ENCODE measurements around the gene IGF2BP2. TPM values are rescaled to one million over a fixed set of nuclear protein-coding genes. Genes with fewer than 3 reads are reported as not detected.

Gene IGF2BP2
- total and polyA plus RNA-seq, 2 of the 13 experiments (the other 11 are each of a cell fraction or from before 2014, with no cell fraction given) = 6.5 to 46.0 TPM

DNA sequence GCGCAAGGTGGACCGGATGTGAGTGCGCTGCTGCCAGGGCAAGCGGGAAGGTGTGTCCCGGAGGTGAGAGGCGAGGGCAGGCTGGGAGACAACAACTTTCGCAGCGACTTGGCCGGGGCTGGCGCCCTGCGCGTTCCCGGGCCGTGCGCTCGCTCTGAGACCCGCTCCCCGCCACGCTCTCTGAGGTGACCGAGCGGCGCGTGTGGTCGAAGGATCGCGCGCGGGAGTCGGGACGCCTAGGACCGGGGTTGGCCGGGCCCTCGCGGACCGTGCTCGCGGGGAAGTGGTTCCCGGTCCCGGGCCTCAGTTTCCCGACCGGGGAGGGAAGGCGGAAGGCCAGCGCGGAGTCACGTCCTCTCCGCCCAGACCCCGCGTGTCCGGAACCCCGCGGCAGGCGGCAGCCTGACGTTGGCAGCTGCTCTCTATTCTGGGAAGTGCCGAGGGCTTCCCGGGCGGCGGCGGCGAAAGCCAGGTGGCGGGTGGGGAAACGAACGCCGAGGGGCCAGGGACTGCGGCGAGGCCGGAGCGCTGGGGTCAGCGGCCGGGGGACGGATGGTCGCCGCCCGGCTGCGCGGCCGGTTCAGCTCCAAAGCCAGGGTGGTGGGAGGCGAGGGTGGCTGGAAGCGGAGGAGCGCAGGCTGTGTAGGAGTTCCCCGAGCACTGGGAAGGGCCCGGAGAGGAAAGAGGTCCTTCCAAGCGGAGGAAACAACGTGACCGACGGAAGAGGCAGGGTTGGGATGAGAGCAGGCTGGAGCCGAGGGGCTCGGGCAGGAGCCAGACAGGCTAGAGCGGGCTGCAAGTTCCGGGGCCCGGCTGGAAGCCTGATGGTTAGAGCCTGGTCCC, 1.0 kb upstream of the IGF2BP2 start (continued):
- TF ChIP-seq EP300 (IDR thresholded peaks at IDR 0.05; ENCODE audit: low read depth in 2 of 2, low read length in 2 of 2) (no peak), EP300 (CRISPR knock-in tag; IDR thresholded peaks at IDR 0.05; ENCODE audit: borderline replicate concordance) (no peak), FOXK2 (IDR thresholded peaks at IDR 0.05) (no peak), TCF7 (IDR thresholded peaks at IDR 0.05; ENCODE audit: low read depth) (no peak), ATF1 (CRISPR knock-in tag; IDR thresholded peaks at IDR 0.05) (no peak), U2AF1 (optimal IDR thresholded peaks at IDR 0.05; ENCODE audit: low read depth, low read length) (no peak), NCOA1 (CRISPR knock-in tag; IDR thresholded peaks at IDR 0.05) (0 out of 2 replicates have a peak, but pooled peaks have one; percentile 42), HNRNPLL (IDR thresholded peaks at IDR 0.05; ENCODE audit: low read depth, low read length, poor library complexity, severe bottlenecking) (no peak), TAF15 (IDR thresholded peaks at IDR 0.05; ENCODE audit: low read depth, low read length, poor library complexity, severe bottlenecking) (no peak), ZNF713 (CRISPR knock-in tag; IDR thresholded peaks at IDR 0.05) (no peak), STAT5B (CRISPR knock-in tag; IDR thresholded peaks at IDR 0.05) (no peak), ZNF737 (CRISPR knock-in tag; IDR thresholded peaks at IDR 0.05; ENCODE audit: borderline replicate concordance) (no peak), ZNF350 (CRISPR knock-in tag; IDR thresholded peaks at IDR 0.05; ENCODE audit: borderline replicate concordance, low read depth) (no peak), IRX3 (CRISPR knock-in tag; IDR thresholded peaks at IDR 0.05; ENCODE audit: borderline replicate concordance, low read depth) (no peak), NCOR1 (IDR thresholded peaks at IDR 0.05; ENCODE audit: borderline replicate concordance, low read length) (no peak), MYC (CRISPR knock-in tag; IDR thresholded peaks at IDR 0.05; ENCODE audit: borderline replicate concordance) (peak; percentile 43), ETV5 (CRISPR knock-in tag; IDR thresholded peaks at IDR 0.05; ENCODE audit: borderline replicate concordance) (peak; percentile 85), SMAD9 (CRISPR knock-in tag; IDR thresholded peaks at IDR 0.05) (no peak), ZNF556 (CRISPR knock-in tag; IDR thresholded peaks at IDR 0.05; ENCODE audit: borderline replicate concordance) (peak; percentile 26; the same call in 1 of the 2 replicates), CENPT (CRISPR knock-in tag; IDR thresholded peaks at IDR 0.05; ENCODE audit: low read depth) (no peak), ARNT2 (CRISPR knock-in tag; IDR thresholded peaks at IDR 0.05; ENCODE audit: low read depth) (peak; percentile 71), PAWR (CRISPR knock-in tag; IDR thresholded peaks at IDR 0.05; ENCODE audit: borderline replicate concordance) (no peak)
- TF ChIP-seq, protein P1, sequence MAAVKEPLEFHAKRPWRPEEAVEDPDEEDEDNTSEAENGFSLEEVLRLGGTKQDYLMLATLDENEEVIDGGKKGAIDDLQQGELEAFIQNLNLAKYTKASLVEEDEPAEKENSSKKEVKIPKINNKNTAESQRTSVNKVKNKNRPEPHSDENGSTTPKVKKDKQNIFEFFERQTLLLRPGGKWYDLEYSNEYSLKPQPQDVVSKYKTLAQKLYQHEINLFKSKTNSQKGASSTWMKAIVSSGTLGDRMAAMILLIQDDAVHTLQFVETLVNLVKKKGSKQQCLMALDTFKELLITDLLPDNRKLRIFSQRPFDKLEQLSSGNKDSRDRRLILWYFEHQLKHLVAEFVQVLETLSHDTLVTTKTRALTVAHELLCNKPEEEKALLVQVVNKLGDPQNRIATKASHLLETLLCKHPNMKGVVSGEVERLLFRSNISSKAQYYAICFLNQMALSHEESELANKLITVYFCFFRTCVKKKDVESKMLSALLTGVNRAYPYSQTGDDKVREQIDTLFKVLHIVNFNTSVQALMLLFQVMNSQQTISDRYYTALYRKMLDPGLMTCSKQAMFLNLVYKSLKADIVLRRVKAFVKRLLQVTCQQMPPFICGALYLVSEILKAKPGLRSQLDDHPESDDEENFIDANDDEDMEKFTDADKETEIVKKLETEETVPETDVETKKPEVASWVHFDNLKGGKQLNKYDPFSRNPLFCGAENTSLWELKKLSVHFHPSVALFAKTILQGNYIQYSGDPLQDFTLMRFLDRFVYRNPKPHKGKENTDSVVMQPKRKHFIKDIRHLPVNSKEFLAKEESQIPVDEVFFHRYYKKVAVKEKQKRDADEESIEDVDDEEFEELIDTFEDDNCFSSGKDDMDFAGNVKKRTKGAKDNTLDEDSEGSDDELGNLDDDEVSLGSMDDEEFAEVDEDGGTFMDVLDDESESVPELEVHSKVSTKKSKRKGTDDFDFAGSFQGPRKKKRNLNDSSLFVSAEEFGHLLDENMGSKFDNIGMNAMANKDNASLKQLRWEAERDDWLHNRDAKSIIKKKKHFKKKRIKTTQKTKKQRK (IDR thresholded peaks at IDR 0.05; ENCODE audit: low read length) = no peak
- TF ChIP-seq, protein P2, sequence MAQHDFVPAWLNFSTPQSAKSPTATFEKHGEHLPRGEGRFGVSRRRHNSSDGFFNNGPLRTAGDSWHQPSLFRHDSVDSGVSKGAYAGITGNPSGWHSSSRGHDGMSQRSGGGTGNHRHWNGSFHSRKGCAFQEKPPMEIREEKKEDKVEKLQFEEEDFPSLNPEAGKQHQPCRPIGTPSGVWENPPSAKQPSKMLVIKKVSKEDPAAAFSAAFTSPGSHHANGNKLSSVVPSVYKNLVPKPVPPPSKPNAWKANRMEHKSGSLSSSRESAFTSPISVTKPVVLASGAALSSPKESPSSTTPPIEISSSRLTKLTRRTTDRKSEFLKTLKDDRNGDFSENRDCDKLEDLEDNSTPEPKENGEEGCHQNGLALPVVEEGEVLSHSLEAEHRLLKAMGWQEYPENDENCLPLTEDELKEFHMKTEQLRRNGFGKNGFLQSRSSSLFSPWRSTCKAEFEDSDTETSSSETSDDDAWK (CRISPR knock-in tag; IDR thresholded peaks at IDR 0.05) = no peak
- TF ChIP-seq, protein P3, sequence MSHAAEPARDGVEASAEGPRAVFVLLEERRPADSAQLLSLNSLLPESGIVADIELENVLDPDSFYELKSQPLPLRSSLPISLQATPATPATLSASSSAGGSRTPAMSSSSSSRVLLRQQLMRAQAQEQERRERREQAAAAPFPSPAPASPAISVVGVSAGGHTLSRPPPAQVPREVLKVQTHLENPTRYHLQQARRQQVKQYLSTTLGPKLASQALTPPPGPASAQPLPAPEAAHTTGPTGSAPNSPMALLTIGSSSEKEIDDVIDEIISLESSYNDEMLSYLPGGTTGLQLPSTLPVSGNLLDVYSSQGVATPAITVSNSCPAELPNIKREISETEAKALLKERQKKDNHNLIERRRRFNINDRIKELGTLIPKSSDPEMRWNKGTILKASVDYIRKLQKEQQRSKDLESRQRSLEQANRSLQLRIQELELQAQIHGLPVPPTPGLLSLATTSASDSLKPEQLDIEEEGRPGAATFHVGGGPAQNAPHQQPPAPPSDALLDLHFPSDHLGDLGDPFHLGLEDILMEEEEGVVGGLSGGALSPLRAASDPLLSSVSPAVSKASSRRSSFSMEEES (CRISPR knock-in tag; IDR thresholded peaks at IDR 0.05) = no peak
